Measurements from ENCODE around the gene PNPT1. TPM values are rescaled to one million over a fixed set of nuclear protein-coding genes. Genes with fewer than 3 reads are reported as not detected.

The PNPT1 gene
- total and polyA plus RNA-seq, 2 of the 4 experiments (the other 2 are of a cell fraction): 11.2 to 14.3 TPM

GRCh38 chr2:55734726-55735125 is 41.1 kb upstream of the PNPT1 start:
- POLR2A ChIA-PET (ENCODE audit: unreplicated experiment): no interaction called here
- Histone ChIP-seq H4K8ac (ENCODE audit: low read depth in 2 of 2, low read length in 2 of 2) (no peak overlapping the region), H3K79me1 (ENCODE audit: low read depth in 1 of 2, low read length in 2 of 2) (no peaks in the 10 kb centered on the region), H3K4me1 (ENCODE audit: control insufficient read depth, insufficient read depth, low read length) (no peaks in the 10 kb centered on the region; the same call in 1 of the 2 replicates), H2BK15ac (ENCODE audit: low read depth, low read length) (no peak overlapping the region), H4K91ac (ENCODE audit: insufficient read depth, low read depth, low read length) (no peak overlapping the region), H3K27me3 (ENCODE audit: control insufficient read depth, insufficient read depth, low read length) (no peaks in the 10 kb centered on the region), H3K4me2 (ENCODE audit: low read depth, low read length) (no peak overlapping the region), H3K27ac (ENCODE audit: insufficient read depth, low read length) (no peak overlapping the region), H3K9me1 (ENCODE audit: insufficient read depth, low read length) (no peaks in the 10 kb centered on the region), H3K36me3 (ENCODE audit: control insufficient read depth, insufficient read depth, low read length) (no peaks in the 10 kb centered on the region), H2AK9ac (replicated peaks; ENCODE audit: low read depth, low read length, poor library complexity) (no peak overlapping the region), H3K23ac (ENCODE audit: low read depth, low read length) (no peak overlapping the region), H3K9me3 (ENCODE audit: control insufficient read depth, insufficient read depth, low read length) (no peaks in the 10 kb centered on the region), H3K18ac (ENCODE audit: low read depth, low read length) (no peak overlapping the region), H4K20me1 (ENCODE audit: insufficient read depth, low read length) (no peaks in the 10 kb centered on the region), H2AFZ (replicated peaks; ENCODE audit: low read length, poor library complexity) (no peak overlapping the region), H2BK120ac (ENCODE audit: low read depth, low read length) (no peak overlapping the region), H2BK20ac (ENCODE audit: low read depth, low read length) (no peak overlapping the region), H3K4me3 (ENCODE audit: insufficient read depth, low read depth, low read length) (no peak overlapping the region), H3K56ac (ENCODE audit: extremely low read depth, insufficient read depth, low read length) (no peak overlapping the region), H3K4ac (ENCODE audit: low read depth, low read length) (no peak overlapping the region), H3K9ac (ENCODE audit: low read depth, low read length) (no peak overlapping the region), H3K14ac (replicated peaks; ENCODE audit: low read depth, low read length) (no peak overlapping the region), H2AK5ac (ENCODE audit: low read depth, low read length) (no peak overlapping the region), H2BK5ac (ENCODE audit: low read depth, low read length, poor library complexity, severe bottlenecking) (no peak overlapping the region), H4K5ac (ENCODE audit: low read depth, low read length) (no peak overlapping the region)
- dilution Hi-C loops (cut with HindIII; ENCODE audit: low sequenced_read_pairs, unreplicated experiment) (no loop called here), intact Hi-C loops (cut with micrococcal nuclease) (no loop called here), in situ Hi-C loops (cut with MboI; ENCODE audit: low sequenced_read_pairs) (no loop called here)
- TF ChIP-seq RAD21 (IDR thresholded peaks at IDR 0.05; ENCODE audit: low read length) (no peak), SMC3 (IDR thresholded peaks at IDR 0.05; ENCODE audit: low read depth, low read length) (no peak), POLR2A (IDR thresholded peaks at IDR 0.05; ENCODE audit: low read depth, low read length) (no peak), RCOR1 (IDR thresholded peaks at IDR 0.05; ENCODE audit: insufficient replicate concordance, low read length) (no peak), CEBPB (IDR thresholded peaks at IDR 0.05; ENCODE audit: low read depth, low read length) (no peak), NFE2L2 (IDR thresholded peaks at IDR 0.05; ENCODE audit: low read depth, low read length) (no peak), USF2 (IDR thresholded peaks at IDR 0.05; ENCODE audit: low read depth, low read length) (no peak), FOS (IDR thresholded peaks at IDR 0.05; ENCODE audit: low read depth, low read length) (no peak), MAZ (IDR thresholded peaks at IDR 0.05; ENCODE audit: borderline replicate concordance, low read depth, low read length) (no peak), MAFK (IDR thresholded peaks at IDR 0.05; ENCODE audit: low read depth, low read length) (no peak), MXI1 (IDR thresholded peaks at IDR 0.05; ENCODE audit: borderline replicate concordance, low read depth, low read length) (no peak), CTCF (conservative IDR thresholded peaks at IDR 0.05; ENCODE audit: low read depth, low read length) (no peak), ELK1 (IDR thresholded peaks at IDR 0.05; ENCODE audit: borderline replicate concordance, low read depth, low read length) (no peak), BHLHE40 (IDR thresholded peaks at IDR 0.05; ENCODE audit: low read depth, low read length) (no peak)
- no peak for ATAC-seq (ENCODE audit: low read depth)
- no TSS peak for BruUV-seq (replicated peaks)
- no CpG with 5 or more reads among the region's 1 CpG for WGBS, 2 experiments (ENCODE audit: extremely low coverage in 2 of 2, insufficient read length in 1 of 2)
- CTCF ChIA-PET: no interaction called here
- DNase-seq: no peak

Measured in IMR-90 (cell line).